ENCODE measurements around the gene PYROXD2. TPM values are rescaled to one million over a fixed set of nuclear protein-coding genes. Genes with fewer than 3 reads are reported as not detected.

The PYROXD2 gene
- 26.5 and 26.7 TPM in 2 replicates for polyA plus RNA-seq (2012; rRNA removed)
- polyA plus RNA-seq (2012; cell fraction: cytosol; rRNA removed): 14.6 and 21.0 TPM in 2 replicates
- polyA plus RNA-seq (2012; cell fraction: nucleus; rRNA removed): 115 and 123 TPM in 2 replicates

- H3K4me2 ChIP-seq: peak within 1 kb of the TSS; percentile 84
- peaks cover 0 to 14% of the 10 kb centered on the region in 2 experiments for H3K36me3 ChIP-seq (replicated peaks in 1 of 2; ENCODE audit: control insufficient read depth in 1 of 2, insufficient read depth in 2 of 2, low read length in 1 of 2)
- H2AFZ ChIP-seq (ENCODE audit: low read depth): peak within 1 kb of the TSS; percentile 81
- H3K4me3 ChIP-seq (ENCODE audit: low read depth in 2 of 2, low read length in 1 of 2): peak within 1 kb of the TSS; percentile 59 to 60
- H3K9me3 ChIP-seq: no peaks in the 10 kb centered on the region
- CTCF ChIA-PET: interaction anchor here (0.6 to 2.9 kb wide), 3 partner anchors 11 to 832 kb away, joined by 3 to 9 read pairs (median 3); no protein-coding TSS in a partner anchor
- no peaks in the 10 kb centered on the region for H3K9me2 ChIP-seq
- H3K27me3 ChIP-seq (ENCODE audit: insufficient read depth): no peaks in the 10 kb centered on the region
- peak; percentile 88 for DNase-seq
- peaks cover 6 to 17% of the 10 kb centered on the region in 2 experiments; a peak in 2 of 4 replicates for H3K4me1 ChIP-seq (ENCODE audit: control insufficient read depth in 1 of 2, insufficient read depth in 2 of 2, low read depth in 1 of 2, low read length in 1 of 2)
- no peaks in the 10 kb centered on the region for H3F3A ChIP-seq (replicated peaks; ENCODE audit: insufficient read depth)
- peak within 1 kb of the TSS; percentile 22 to 58; a peak in 3 of 4 replicates for H3K27ac ChIP-seq (ENCODE audit: low read depth in 2 of 2, low read length in 1 of 2)
- peak within 1 kb of the TSS; percentile 78 for H3K9ac ChIP-seq
- no peaks in the 10 kb centered on the region for H4K20me1 ChIP-seq (ENCODE audit: insufficient read depth)
- peaks cover 16% of the 10 kb centered on the region; the same call in 1 of the 2 replicates for H3K79me2 ChIP-seq (ENCODE audit: insufficient read depth)
- 34% methylated on average over 17 of the region's 25 CpGs for WGBS (ENCODE audit: low lambda C conversion rate)
- POLR2A ChIA-PET: interaction anchor here (0.6 to 0.9 kb wide), 2 partner anchors 10 to 119 kb away, joined by 3 to 4 read pairs; no protein-coding TSS in a partner anchor
- TF ChIP-seq USF2 (IDR thresholded peaks at IDR 0.05; ENCODE audit: borderline replicate concordance, low read depth, low read length) (no peak), JUND (IDR thresholded peaks at IDR 0.05) (no peak), TCF12 (IDR thresholded peaks at IDR 0.05) (peak; percentile 35; the same call in 1 of the 2 replicates), MAX (IDR thresholded peaks at IDR 0.05; ENCODE audit: low read depth) (peak; percentile 87), RXRA (IDR thresholded peaks at IDR 0.05; ENCODE audit: borderline replicate concordance, low read depth) (no peak), GATA2 (CRISPR knock-in tag; IDR thresholded peaks at IDR 0.05) (0 out of 2 replicates have a peak, but pooled peaks have one; percentile 16), FOSL2 (IDR thresholded peaks at IDR 0.05; ENCODE audit: borderline replicate concordance, low read depth) (no peak), GABPA (IDR thresholded peaks at IDR 0.05; ENCODE audit: low read depth) (peak; percentile 66), USF1 (IDR thresholded peaks at IDR 0.05; ENCODE audit: borderline replicate concordance, low read depth) (no peak), ELF1 (IDR thresholded peaks at IDR 0.05) (peak; percentile 78), CTCF (IDR thresholded peaks at IDR 0.05) (no peak), RCOR1 (IDR thresholded peaks at IDR 0.05; ENCODE audit: low read length) (no peak), POLR2AphosphoS5 (IDR thresholded peaks at IDR 0.05; ENCODE audit: low read depth, low read length) (peak; percentile 97), NRF1 (IDR thresholded peaks at IDR 0.05; ENCODE audit: low read depth, low read length) (no peak), SMC3 (IDR thresholded peaks at IDR 0.05; ENCODE audit: low read depth, low read length) (no peak), EZH2phosphoT487 (IDR thresholded peaks at IDR 0.05; ENCODE audit: borderline replicate concordance, low read depth) (no peak), NFIC (IDR thresholded peaks at IDR 0.05; ENCODE audit: borderline replicate concordance) (peak; percentile 97), IRF3 (IDR thresholded peaks at IDR 0.05; ENCODE audit: low read depth, low read length) (no peak), ZBTB33 (IDR thresholded peaks at IDR 0.05; ENCODE audit: borderline replicate concordance, low read depth) (no peak), MEF2A (IDR thresholded peaks at IDR 0.05; ENCODE audit: borderline replicate concordance, low read depth) (no peak; the same call in 1 of the 2 replicates), CHD2 (IDR thresholded peaks at IDR 0.05; ENCODE audit: low read length, partially characterized antibody) (peak; percentile 9), PBX3 (IDR thresholded peaks at IDR 0.05) (no peak)
Measured at GRCh38 chr10:98414932-98415730, at the start of gene PYROXD2. Gene PYROXD2 (minus strand): TSS chr10:98415182. CDS start chr10:98415135, 47 bp downstream.
